HAP-1 (cell line): Measurements from ENCODE around the gene MFSD11.
A peak's percentile ranks its signal among the peaks of the same experiment; 100 is the strongest.
"Not testable (repeated sequence)": the region's sequence is repeated elsewhere in the genome, so short reads cannot be mapped to it uniquely, and the experiment has no call there.

ENCODE experiments used
- DNase-seq, 2 experiments: peaks; one replicate each; pipeline ENCODE4 v3.0.0-alpha.2; 2016 to 2020; ENCODE audit warnings: low spot score in 2 of 2
- H3K27me3 ChIP-seq: fragments of 250-450 bp; sonication (Bioruptor Pico); 2 replicates; pipeline ENCODE4 v1.5.1; 2020; ENCODE audit warnings: low read depth, mild to moderate bottlenecking, moderate library complexity
- H3K36me3 ChIP-seq: fragments of 250-450 bp; sonication (Bioruptor Pico); replicated peaks from 2 replicates; pipeline ENCODE4 v1.5.1; 2020; ENCODE audit warnings: mild to moderate bottlenecking
- H3K4me1 ChIP-seq: fragments of 250-450 bp; sonication (Bioruptor Pico); 2 replicates; pipeline ENCODE4 v1.5.1; 2020; ENCODE audit warnings: mild to moderate bottlenecking
- H3K4me3 ChIP-seq: fragments of 250-450 bp; sonication (Bioruptor Pico); 2 replicates; pipeline ENCODE4 v1.5.1; 2020; ENCODE audit warnings: mild to moderate bottlenecking, moderate library complexity
- H3K9me3 ChIP-seq: fragments of 250-450 bp; sonication (Bioruptor Pico); 2 replicates; pipeline ENCODE4 v1.5.1; 2020; ENCODE audit warnings: mild to moderate bottlenecking, moderate library complexity
- in situ Hi-C: fragments of 300-500 bp; cut with MboI; formaldehyde crosslinking; loops from 3 replicates; pipeline ENCODE4 v1.14.3; 2020; ENCODE audit warnings: low sequenced_read_pairs, inconsistent platforms, mixed read lengths

Gene MFSD11

GRCh38 chr17:76726776-76727718, 10.9 kb upstream of the MFSD11 start, which contains the start of gene METTL23:
METTL23 (plus strand) TSS chr17:76726839; CDS start chr17:76729711, 2,872 bp downstream.
- H3K27me3 ChIP-seq = no peaks in the 10 kb centered on the region
- peaks cover 54% of the 10 kb centered on the region for H3K36me3 ChIP-seq
- in situ Hi-C loops = no loop called here

GRCh38 chr17:76727745-76728456, 10.0 kb upstream of the MFSD11 start:
- Histone ChIP-seq H3K9me3 (no peaks in the 10 kb centered on the region), H3K36me3 (peaks cover 58% of the 10 kb centered on the region), H3K4me1 (peaks cover 13% of the 10 kb centered on the region), H3K27me3 (no peaks in the 10 kb centered on the region), H3K4me3 (peak overlapping the region; percentile 99)
- no peak for DNase-seq
- in situ Hi-C loops = no loop called here

More at GRCh38 chr17:76726776-76727718, 10.9 kb upstream of the MFSD11 start, which contains the start of gene METTL23:
- Histone ChIP-seq H3K9me3 (no peaks in the 10 kb centered on the region), H3K4me1 (peaks cover 8% of the 10 kb centered on the region; the same call in 1 of the 2 replicates), H3K4me3 (peak within 1 kb of the TSS; percentile 99)
- peak in 1 of 2 experiments; percentile 84 for DNase-seq

- H3K9me3 ChIP-seq, H3K4me3 ChIP-seq, in situ Hi-C loops, H3K27me3 ChIP-seq, DNase-seq: not testable (repeated sequence)
- Histone ChIP-seq H3K4me1 (peaks cover 26% of the 10 kb centered on the region), H3K36me3 (peaks cover 75% of the 10 kb centered on the region)
Observed at GRCh38 chr17:76731800-76732733, 5.9 kb upstream of the MFSD11 start.

GRCh38 chr17:76732734-76733617, 4.9 kb upstream of the MFSD11 start:
- peaks cover 75% of the 10 kb centered on the region for H3K36me3 ChIP-seq
- H3K4me1 ChIP-seq = peaks cover 26% of the 10 kb centered on the region
- no peak overlapping the region; the same call in 1 of the 2 replicates for H3K4me3 ChIP-seq

GRCh38 chr17:76733618-76733957, 4.3 kb upstream of the MFSD11 start:
- no peak for DNase-seq
- H3K9me3 ChIP-seq = no peaks in the 10 kb centered on the region
- no peaks in the 10 kb centered on the region for H3K27me3 ChIP-seq
- H3K36me3 ChIP-seq = peaks cover 75% of the 10 kb centered on the region
- peak overlapping the region; percentile 100 for H3K4me3 ChIP-seq
- in situ Hi-C loops = no loop called here
- peaks cover 26% of the 10 kb centered on the region for H3K4me1 ChIP-seq

More at GRCh38 chr17:76732734-76733617, 4.9 kb upstream of the MFSD11 start:
- DNase-seq = peak in 1 of 2 experiments; percentile 37
- Histone ChIP-seq H3K9me3 (no peaks in the 10 kb centered on the region), H3K27me3 (no peaks in the 10 kb centered on the region)
- in situ Hi-C loops = no loop called here

GRCh38 chr17:76734080-76734840, 3.7 kb upstream of the MFSD11 start:
- in situ Hi-C loops = no loop called here
- Histone ChIP-seq H3K4me3 (peak overlapping the region; percentile 100), H3K9me3 (no peaks in the 10 kb centered on the region), H3K4me1 (peaks cover 26% of the 10 kb centered on the region), H3K27me3 (no peaks in the 10 kb centered on the region), H3K36me3 (peaks cover 75% of the 10 kb centered on the region)
- peak in 1 of 2 experiments; percentile 22 for DNase-seq

- Histone ChIP-seq H3K36me3 (peaks cover 68% of the 10 kb centered on the region), H3K4me3 (peak overlapping the region; percentile 100), H3K4me1 (peaks cover 26% of the 10 kb centered on the region), H3K9me3 (no peaks in the 10 kb centered on the region), H3K27me3 (no peaks in the 10 kb centered on the region)
- DNase-seq = no peak
- in situ Hi-C loops = no loop called here
Observed at GRCh38 chr17:76735006-76735405, 2.9 kb upstream of the MFSD11 start.

- Histone ChIP-seq H3K36me3 (peaks cover 61% of the 10 kb centered on the region), H3K9me3 (no peaks in the 10 kb centered on the region), H3K4me1 (peaks cover 30% of the 10 kb centered on the region), H3K27me3 (no peaks in the 10 kb centered on the region), H3K4me3 (peak overlapping the region; percentile 100)
- in situ Hi-C loops = no loop called here
- DNase-seq = no peak
Observed at GRCh38 chr17:76735586-76736348, 2.2 kb upstream of the MFSD11 start.

GRCh38 chr17:76736349-76737081, 1.4 kb upstream of the MFSD11 start:
- H3K4me3 ChIP-seq = peak overlapping the region; percentile 100
- peaks cover 56% of the 10 kb centered on the region for H3K36me3 ChIP-seq
- H3K27me3 ChIP-seq = no peaks in the 10 kb centered on the region
- H3K4me1 ChIP-seq = peaks cover 30% of the 10 kb centered on the region
- no peaks in the 10 kb centered on the region for H3K9me3 ChIP-seq
- in situ Hi-C loops = no loop called here
- peak in 1 of 2 experiments; percentile 67 for DNase-seq

GRCh38 chr17:76737082-76737675, 740 bp upstream of the MFSD11 start, which contains the start of gene SRSF2:
SRSF2 (minus strand) TSS chr17:76737331; CDS start chr17:76737160, 171 bp downstream.
- DNase-seq = peak; percentile 97 to 98
- H3K9me3 ChIP-seq = no peaks in the 10 kb centered on the region
- in situ Hi-C loops = no loop called here
- H3K4me3 ChIP-seq = peak within 1 kb of the TSS; percentile 100
- peaks cover 30% of the 10 kb centered on the region for H3K4me1 ChIP-seq
- H3K27me3 ChIP-seq = no peaks in the 10 kb centered on the region
- peaks cover 55% of the 10 kb centered on the region for H3K36me3 ChIP-seq
